RPMI7951 (cell line): ENCODE results near the gene PSAP. TPM values are rescaled to one million over a fixed set of nuclear protein-coding genes. Genes with fewer than 3 reads are reported as not detected.

Source experiments
- DNase-seq: peaks from one replicate; pipeline ENCODE4 v3.0.0-alpha.2; 2012; ENCODE audit warnings: low read depth
- total RNA-seq: library from RNA; depleted of rRNA; stranded (reverse); fragments of >200 nt; shearing (Covaris generic); gene quantifications from 2 replicates; pipeline ENCODE4 v1.2.3, GENCODE V29; 2014

The PSAP gene
- total RNA-seq, 1 experiment from 2014 or later: 324 TPM

DNA sequence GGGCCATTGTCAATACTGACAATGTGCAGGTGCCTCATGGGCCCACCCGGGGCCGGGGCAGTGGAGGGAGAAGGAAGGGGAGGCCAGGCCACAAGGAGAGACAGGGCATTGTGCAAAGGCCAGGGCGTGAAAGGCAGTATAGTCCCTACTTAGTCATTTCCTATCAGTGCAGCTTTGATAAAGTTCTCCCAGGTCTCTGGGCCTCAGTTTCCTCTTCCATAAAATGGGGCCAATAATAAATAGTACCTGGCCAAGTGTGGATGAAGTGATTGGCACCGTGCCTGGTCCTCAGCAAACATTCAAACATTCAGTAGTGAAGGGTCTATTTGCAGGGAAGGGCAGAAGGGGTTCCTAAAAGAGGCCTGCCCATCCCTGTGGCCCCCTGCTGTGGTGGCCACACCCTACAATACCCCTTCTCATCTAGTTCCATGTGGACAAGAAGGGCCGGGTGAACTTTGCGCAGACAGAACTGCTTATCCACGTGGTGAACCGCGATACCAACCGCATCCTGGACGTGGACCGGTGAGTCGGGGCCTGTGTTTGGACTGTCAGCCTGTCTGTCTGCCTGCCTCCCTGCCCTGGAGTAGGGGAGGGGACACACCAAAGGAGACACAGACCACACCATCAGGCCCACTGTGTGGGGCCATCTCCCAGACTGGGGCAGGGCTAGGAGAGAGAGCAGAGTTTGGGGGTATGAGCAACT is 40.9 kb downstream of the PSAP start:
- DNase-seq: no peak

DNA sequence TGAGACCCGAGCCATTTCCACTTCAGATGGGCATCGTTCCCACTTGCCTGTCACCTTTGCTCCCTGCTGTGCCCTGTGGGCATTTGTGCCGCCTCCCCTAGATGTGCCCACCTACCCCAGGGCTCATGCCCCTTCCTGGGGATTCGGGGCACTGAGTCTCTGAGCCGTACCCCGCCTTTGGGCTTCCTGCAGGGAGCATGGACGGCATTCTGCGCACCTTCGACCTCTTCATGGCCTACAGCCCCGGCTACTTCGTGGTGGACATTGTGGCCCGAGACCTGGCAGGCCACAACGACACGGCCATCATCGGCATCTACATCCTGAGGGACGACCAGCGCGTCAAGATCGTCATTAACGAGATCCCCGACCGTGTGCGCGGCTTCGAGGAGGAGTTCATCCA is 41.4 kb downstream of the PSAP start:
- DNase-seq: no peak

DNA sequence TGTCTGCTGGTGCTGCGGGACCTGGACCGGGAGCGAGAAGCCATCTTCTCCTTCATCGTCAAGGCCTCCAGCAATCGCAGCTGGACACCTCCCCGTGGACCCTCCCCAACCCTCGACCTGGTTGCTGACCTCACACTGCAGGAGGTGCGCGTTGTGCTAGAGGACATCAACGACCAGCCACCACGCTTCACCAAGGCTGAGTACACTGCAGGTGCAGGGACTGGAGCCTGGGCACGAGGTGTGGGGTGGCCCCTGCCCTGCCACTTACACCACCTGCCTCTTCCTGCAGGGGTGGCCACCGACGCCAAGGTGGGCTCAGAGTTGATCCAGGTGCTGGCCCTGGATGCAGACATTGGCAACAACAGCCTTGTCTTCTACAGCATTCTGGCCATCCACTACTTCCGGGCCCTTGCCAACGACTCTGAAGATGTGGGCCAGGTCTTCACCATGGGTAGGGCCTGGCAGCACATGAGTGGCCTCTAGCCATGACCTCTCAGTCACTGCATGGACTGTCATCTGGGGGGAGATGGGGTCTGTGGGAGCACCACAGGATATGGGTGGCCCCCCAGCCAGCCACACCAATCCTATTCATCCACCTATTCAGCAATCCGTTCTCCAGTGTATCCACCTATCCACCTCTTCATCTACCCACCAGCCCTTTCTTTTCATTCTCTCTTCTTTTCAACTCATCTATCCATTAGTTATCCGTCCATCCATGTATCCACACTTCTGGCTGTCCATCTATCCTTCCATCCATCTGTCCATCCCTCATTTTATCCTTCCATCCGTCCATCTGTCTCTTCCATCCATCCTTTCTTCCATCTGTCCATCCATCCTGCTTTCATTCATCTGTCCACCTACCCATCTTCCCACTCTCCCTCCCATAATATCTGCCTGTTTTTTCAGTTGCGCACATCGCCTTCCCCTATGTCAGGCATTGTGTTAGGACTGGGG is 43.2 kb downstream of the PSAP start:
- no peak for DNase-seq

DNA sequence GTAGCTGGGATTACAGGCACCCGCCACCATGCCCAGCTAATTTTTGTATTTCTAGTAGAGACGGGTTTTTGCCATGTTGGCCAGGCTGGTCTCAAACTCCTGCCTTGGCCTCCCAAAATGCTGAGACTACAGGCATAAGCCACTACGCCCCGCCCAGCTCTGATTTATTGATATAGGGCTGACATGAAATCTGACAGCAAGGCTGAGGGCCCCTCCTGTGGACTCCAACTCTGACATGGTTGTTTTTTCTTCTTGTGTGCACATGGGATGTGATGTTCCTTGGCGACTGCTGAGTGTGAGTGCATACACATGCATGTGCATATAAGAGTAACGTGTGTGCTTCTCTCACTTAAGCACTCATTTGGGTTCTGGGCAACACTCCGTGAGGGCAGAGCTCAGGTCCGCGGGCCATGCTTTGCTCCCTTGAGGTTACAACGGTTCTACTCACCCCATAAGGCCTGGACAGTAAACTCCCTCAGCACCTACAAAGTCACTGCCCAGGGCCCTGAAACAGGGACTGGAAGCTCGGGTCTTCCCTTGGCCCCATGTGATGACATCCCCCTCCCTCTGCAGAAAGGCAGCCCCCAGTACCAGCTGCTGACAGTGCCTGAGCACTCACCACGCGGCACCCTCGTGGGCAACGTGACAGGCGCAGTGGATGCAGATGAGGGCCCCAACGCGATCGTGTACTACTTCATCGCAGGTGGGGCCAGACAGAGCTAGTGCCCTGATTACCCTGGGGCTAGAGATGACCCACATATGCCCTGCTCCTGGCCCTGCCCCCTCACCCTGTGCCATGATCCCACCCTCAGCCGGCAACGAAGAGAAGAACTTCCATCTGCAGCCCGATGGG is 44.1 kb downstream of the PSAP start:
- no peak for DNase-seq

DNA sequence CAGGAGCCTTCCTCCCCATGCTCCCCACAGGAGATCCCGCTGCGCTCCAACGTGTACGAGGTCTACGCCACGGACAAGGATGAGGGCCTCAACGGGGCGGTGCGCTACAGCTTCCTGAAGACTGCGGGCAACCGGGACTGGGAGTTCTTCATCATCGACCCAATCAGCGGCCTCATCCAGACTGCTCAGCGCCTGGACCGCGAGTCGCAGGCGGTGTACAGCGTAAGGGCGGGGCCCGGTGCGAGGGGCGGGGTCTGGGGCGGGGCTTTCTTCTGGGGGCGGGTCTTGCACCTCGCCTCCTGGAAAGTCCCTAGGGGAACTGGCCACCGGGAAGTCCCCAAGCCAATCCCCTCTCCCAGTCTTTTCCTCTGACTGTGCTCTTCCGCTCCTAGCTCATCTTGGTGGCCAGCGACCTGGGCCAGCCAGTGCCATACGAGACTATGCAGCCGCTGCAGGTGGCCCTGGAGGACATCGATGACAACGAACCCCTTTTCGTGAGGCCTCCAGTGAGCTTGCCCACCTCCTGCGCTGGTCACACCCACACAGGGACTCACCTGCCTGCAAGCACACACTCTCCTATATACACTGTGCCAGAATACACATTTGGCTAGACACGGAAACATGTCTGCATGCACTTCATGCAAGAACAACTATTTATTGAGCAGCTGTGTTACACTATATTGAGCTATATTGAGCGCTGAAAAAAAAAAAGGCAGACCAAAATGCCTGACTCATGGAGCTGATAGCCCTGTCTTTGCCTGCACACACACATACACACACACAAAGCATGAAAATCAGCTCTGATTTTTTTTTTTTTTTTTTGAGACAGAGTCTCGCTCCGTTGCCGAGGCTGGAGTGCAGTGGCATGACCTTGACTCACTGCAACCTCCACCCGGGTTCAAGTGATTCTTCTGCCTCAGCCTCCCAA is 45.0 kb downstream of the PSAP start:
- DNase-seq: peak; percentile 6

DNA sequence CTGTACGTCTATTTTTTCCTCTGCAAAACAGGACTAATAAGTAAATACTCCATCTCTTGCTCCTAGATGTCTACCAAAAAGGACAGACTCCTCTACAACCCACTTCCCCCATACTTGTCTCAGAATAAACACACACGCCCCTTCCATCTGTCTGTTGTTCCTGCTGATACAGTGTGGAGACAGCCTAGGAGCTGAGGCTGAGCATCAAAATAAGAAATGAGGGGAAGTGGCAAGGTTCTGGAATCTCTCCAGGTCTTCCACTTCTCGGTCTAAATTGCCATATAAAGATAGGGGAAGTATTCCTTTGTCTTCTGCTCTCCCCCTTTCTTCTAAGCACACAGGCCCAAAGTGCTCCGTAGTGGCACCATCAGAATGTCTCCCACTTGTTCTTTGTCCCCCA is 47.0 kb downstream of the PSAP start:
- DNase-seq: no peak

DNA sequence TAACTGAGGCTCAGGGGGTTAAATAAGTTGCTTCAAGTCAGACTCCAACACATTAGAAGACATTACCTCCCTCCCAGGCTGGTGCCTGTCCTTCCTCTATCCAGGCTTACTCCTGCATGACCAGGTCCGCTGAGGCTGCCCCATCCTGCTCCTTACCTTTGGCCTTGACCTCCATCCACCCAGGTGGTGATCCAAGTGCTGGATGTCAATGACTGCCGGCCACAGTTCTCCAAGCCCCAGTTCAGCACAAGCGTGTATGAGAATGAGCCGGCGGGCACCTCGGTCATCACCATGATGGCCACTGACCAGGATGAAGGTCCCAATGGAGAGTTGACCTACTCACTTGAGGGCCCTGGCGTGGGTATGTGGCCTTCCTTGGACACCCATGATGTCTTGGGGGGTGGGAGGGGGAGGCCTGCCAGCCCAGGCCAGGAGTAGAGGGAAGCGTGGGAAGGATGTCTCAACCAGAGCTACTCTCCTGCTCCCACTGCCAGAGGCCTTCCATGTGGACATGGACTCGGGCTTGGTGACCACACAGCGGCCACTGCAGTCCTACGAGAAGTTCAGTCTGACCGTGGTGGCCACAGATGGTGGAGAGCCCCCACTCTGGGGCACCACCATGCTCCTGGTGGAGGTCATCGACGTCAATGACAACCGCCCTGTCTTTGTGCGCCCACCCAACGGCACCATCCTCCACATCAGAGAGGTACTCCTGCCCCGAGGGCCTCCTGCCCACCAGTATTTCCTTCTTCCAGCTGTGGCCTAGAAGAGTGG is 48.1 kb downstream of the PSAP start:
- DNase-seq: no peak

DNA sequence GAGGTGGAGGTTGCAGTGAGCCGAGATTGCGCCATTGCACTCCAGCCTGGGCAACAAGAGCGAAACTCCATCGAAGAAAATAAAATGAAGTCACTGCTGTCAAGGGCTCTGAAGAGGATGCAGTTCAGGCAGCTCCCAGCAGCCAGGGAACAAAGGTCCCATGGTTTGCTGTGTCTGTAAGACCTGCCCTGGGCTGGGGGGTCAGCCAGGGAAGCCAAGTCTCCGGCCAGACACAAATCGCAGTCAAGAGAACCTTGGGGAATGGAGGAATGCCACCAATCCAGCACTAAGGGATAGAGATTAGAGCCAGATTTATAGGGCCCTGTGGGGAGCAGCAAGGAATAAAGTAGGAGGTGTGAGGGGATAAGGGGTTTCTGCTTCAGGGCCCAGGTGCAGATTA is 48.8 kb downstream of the PSAP start:
- DNase-seq: no peak

DNA sequence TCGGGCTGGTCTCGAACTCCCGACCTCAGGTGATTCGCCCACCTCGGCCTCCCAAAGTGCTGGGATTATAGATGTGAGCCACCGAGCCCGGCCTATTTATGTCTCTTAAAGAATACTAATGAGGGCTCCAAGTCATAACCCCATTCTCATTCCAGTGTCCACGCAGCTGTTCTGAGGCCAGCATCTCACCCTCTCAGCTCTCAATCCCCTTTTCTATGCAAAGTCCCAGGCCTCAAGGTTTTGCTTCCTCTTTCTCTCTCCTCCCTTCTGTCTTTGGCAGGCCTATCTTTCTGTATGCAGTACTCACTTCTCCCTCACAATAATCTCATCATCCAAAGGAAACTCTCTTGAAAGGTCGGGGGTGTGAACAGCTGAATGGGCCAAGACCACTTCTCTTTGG is 49.7 kb downstream of the PSAP start:
- no peak for DNase-seq

DNA sequence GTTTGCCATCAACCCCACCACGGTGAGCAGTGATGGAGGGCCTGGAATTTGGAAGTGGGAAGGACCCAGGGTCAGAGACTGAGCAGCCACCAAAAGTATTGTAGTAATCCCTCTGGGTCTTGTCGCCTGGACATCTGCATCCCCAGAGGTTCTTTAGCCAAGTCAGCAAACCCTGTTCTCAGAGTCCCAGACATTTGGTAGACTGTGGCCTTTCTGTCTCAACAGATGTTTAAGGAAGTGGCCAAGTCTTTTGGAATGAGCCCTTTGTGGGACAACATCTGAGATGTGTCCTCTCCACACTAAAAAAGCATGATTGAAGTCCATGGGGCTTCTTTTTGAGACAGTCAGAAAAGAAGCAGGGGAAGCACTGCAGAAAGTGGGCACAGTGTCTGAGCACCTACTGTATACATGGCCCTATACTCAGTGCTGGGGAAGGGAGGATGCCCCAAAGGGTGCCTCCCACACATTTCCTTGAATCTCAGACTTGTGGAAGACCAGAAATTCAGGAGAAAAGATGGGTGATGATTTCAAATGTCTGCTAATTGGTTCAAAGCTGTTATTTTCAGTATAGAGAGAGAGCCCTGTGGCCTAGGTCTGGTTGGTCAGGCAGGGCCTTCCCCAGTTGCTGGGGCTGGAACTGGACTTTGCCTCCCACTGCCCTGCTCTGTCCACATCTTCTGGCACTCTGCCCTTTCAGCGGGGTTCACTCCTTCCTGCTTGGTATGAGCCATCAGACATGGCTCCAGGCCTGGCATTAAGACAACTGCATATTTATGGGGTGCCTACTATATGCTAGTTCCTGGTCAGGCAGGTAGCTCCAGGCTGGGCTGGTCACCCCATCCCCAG is 51.2 kb downstream of the PSAP start:
- no peak for DNase-seq

DNA sequence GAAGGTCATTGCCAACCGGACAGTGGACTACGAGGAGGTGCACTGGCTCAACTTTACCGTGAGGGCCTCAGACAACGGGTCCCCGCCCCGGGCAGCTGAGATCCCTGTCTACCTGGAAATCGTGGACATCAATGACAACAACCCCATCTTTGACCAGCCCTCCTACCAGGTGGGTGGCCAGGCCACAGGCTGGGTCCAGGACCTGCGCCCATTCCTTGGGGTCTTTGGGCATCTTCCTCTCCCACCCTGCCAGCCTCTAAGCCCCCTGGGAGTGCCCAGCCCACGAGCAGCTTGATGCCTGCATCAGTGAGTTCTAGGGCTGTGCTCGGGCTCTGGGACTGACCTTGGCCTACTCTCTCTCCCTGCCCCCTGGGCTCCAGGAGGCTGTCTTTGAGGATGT is 51.9 kb downstream of the PSAP start:
- DNase-seq: no peak

DNA sequence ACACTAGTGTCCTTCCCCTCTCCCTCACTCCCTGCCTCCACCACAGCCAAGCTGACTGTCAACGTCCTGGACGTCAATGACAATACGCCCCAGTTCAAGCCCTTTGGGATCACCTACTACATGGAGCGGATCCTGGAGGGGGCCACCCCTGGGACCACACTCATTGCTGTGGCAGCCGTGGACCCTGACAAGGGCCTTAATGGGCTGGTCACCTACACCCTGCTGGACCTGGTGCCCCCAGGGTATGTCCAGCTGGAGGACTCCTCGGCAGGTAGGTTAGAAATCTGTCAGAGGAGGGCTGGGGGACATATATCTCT is 52.8 kb downstream of the PSAP start:
- DNase-seq: no peak

DNA sequence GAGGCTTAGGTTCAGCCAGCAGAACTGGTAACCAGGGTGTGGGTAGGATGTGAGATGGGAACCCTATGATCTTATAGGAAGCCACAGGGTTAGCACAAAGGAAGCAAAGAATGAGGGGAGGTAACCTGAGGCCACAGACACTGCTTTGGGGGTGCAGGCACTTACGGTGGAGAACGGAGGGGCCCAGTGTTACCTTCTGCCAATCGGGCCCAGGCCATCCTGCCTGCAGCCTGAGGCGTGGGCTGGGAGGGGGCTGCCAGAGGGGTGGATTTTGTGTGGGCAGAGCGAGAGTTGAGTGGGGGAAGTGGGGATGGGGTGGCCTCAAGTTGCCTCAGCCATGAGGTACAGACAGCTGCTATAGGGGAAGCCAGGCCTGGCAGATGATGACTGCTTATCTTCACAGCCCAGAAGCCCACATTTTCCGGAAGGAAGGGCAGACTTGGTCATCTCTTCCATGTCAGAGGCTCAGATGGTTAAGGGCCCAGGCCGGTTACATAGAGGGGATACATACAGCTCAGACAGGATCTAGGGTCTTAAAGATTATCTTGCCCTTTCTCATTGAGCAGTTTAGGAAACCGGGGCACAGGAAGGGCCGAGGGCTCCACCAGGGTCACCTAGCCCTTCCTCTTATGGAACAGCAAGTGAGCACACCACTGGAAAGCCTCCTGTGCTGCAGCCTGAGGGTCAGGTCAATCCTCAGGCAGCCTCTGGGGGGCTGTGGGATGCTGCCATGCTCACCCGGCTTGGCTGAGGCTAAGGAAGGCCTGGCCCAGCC is 53.3 kb downstream of the PSAP start:
- no peak for DNase-seq

DNA sequence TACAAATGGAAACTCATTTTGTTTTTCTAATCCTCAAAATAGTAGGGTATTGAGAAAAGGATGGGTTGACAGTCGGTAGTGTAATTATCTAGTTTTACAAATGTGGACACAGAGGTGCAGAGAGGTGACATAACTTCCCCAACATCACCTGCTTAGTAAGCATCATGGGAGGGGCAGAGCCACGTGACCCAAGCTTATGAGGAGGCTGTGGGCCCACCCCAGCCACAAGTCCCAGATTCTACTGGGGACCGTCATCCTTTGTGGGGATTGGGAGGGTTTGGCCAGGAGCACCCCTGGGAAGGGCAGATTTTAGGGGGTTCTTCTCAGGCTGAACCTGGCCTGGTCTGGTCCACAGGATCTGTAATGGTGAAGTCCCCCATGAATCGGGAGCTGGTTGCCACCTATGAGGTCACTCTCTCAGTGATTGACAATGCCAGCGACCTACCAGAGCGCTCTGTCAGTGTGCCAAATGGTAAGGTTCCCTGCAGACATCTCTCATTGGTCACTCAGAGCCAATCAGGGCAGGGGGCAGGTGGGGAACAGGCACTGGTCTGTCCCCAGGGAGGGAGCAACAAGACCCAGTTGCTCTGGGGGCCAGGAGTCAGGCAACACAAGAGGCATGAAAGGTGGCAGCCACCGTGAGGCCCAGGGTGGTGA is 54.2 kb downstream of the PSAP start:
- no peak for DNase-seq

DNA sequence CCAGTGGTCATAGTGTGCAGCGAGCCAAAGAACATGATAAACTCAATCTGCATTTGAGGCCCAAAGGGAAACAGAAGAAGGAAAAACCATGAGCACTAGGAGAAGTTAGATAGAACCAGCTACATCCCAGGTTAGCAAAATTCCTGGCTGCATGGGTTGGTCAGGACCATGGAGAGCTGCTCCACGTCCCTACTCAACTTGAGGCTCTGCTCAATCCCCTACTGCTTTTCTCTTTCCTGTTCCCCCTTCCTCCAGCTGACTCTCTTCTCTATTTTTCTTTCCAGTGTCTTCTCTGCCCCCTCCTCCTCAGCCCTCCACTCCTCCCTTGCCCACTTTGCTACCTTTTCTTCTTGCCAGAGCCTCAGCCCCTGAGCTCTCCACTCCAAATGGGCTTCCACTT is 55.8 kb downstream of the PSAP start:
- DNase-seq: peak; percentile 15

DNA sequence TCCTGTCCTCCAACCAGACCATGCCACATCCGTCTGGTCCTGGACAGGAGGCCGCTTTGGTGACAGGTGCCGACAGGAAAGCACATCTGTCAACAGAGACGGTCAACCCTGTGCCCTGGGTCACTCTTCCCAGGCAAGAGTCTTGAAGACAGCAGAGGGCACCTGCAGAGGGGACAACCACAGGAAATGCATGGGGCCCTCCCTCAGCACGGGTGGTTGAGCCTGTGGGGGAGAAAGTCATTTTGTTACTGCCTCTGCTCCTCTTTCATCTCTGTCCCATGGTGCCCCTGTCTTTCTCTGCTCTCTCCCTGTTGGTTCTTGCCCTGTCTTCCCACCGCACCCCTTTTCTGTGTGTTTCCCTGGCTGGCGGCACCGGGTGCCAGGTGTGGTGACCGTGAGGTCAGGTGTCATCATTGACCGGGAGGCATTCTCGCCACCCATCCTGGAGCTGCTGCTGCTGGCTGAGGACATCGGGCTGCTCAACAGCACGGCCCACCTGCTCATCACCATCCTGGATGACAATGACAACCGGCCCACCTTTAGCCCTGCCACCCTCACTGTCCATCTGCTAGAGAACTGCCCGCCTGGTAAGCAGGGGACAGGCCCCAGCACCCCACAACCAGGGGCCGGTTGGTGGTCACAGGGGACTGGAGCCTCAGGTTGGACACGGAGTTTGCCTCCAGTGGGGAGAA is 60.2 kb downstream of the PSAP start:
- no peak for DNase-seq

DNA sequence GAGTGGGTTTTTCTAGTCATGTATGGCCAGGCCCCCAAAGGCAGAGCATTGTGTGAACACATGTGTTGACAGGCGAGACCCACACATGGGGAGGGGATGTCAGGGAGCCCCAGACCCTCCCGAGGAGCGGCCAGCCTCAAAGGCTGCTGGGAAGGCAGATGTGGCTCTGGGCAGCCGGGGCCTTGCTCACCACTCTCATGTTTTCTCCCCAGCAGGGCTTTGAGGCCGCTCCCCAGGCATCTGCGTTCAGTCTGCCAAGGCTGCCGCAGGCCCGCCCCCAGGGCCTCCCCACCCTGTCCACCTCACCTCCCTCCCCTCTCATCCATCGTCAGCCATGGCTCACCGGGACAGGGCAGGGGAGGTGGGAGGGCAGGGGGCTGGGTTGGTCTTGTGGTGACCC is 61.2 kb downstream of the PSAP start:
- DNase-seq: no peak

DNA sequence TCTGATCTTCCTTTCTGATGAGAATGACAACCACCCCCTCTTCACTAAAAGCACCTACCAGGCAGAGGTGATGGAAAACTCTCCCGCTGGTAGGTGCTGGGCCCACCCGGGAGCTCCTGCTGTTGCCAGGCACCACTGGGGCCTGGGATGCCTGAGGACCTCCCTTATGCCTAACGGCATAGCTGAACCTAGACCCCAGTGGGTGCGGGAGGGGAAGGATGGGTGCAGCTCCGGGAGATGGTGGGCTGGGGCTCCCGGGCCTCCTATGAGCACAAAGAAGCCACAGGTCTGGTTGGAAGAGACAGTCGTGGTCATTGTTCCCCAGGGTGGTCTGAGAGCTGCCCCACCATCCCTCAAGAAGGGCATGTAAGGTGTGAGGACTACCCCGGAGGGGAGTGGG is 62.1 kb downstream of the PSAP start:
- DNase-seq: no peak
